Measurements from ENCODE around the gene VMP1. TPM values are rescaled to one million over a fixed set of nuclear protein-coding genes. Genes with fewer than 3 reads are reported as not detected.
A peak's percentile ranks its signal among the peaks of the same experiment; 100 is the strongest.

VMP1 gene
- total and polyA plus RNA-seq, 2 of the 13 experiments (the other 11 are each of a cell fraction or from before 2014, with no cell fraction given) = 186 to 271 TPM

DNA sequence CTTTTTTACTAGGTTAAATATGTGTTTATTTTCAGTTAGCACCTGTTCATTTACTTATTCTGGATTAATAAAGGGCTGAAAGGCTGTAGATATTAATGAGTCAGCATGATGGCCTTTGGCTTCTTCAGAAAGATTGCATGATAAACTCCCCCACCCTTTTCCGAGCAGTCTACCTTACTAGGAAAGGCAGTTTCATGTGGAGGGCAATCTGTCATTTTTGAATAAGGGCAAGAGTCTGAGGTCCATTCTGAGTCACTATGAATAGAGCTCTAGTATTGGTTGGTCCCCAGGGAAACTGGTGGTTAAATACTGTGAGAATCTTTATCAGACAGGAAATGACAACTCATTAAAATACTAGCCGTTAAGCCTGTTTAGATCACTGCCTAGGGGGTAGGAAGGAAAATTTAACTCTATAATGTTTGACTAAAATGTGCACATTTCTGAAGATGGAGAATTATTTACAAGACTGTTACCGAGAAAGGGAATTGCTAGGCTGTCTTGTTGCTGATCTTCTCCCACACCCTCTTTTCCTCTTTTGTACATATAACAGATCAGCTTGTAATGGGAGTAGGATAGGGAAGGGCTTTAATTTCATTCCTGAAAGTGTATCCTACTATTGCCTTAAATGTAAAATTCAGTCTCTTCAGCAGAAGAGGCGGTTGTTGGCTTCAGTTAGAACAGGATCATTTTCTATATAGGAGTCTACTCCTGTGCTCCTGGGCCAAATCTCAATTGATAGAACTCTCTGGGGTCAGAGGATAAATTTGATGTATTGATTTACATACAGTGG is 122.0 kb downstream of the VMP1 start (continued):
- TF ChIP-seq SYNCRIP (IDR thresholded peaks at IDR 0.05; ENCODE audit: insufficient read depth, low read depth, low read length) (no peak), MED13 (CRISPR knock-in tag; IDR thresholded peaks at IDR 0.05) (no peak), ERF (CRISPR knock-in tag; IDR thresholded peaks at IDR 0.05) (peak; percentile 26; the same call in 1 of the 2 replicates), NAIF1 (CRISPR knock-in tag; IDR thresholded peaks at IDR 0.05; ENCODE audit: borderline replicate concordance) (0 out of 2 replicates have a peak, but pooled peaks have one; percentile 18), RARG (CRISPR knock-in tag; IDR thresholded peaks at IDR 0.05; ENCODE audit: low read depth) (no peak), GABPB1 (CRISPR knock-in tag; IDR thresholded peaks at IDR 0.05) (no peak), ADNP (CRISPR knock-in tag; IDR thresholded peaks at IDR 0.05) (no peak), PITX1 (CRISPR knock-in tag; IDR thresholded peaks at IDR 0.05) (no peak), ZNF720 (CRISPR knock-in tag; IDR thresholded peaks at IDR 0.05) (no peak), ZNF790 (CRISPR knock-in tag; IDR thresholded peaks at IDR 0.05; ENCODE audit: borderline replicate concordance) (no peak), SIN3B (IDR thresholded peaks at IDR 0.05; ENCODE audit: low read length) (no peak)
- TF ChIP-seq, protein P1, sequence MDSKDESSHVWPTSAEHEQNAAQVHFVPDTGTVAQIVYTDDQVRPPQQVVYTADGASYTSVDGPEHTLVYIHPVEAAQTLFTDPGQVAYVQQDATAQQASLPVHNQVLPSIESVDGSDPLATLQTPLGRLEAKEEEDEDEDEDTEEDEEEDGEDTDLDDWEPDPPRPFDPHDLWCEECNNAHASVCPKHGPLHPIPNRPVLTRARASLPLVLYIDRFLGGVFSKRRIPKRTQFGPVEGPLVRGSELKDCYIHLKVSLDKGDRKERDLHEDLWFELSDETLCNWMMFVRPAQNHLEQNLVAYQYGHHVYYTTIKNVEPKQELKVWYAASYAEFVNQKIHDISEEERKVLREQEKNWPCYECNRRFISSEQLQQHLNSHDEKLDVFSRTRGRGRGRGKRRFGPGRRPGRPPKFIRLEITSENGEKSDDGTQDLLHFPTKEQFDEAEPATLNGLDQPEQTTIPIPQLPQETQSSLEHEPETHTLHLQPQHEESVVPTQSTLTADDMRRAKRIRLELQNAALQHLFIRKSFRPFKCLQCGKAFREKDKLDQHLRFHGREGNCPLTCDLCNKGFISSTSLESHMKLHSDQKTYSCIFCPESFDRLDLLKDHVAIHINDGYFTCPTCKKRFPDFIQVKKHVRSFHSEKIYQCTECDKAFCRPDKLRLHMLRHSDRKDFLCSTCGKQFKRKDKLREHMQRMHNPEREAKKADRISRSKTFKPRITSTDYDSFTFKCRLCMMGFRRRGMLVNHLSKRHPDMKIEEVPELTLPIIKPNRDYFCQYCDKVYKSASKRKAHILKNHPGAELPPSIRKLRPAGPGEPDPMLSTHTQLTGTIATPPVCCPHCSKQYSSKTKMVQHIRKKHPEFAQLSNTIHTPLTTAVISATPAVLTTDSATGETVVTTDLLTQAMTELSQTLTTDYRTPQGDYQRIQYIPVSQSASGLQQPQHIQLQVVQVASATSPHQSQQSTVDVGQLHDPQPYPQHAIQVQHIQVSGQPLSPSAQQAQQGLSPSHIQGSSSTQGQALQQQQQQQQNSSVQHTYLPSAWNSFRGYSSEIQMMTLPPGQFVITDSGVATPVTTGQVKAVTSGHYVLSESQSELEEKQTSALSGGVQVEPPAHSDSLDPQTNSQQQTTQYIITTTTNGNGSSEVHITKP (CRISPR knock-in tag; IDR thresholded peaks at IDR 0.05; ENCODE audit: low read depth) = 0 out of 2 replicates have a peak, but pooled peaks have one; percentile 24
- TF ChIP-seq, protein P2, sequence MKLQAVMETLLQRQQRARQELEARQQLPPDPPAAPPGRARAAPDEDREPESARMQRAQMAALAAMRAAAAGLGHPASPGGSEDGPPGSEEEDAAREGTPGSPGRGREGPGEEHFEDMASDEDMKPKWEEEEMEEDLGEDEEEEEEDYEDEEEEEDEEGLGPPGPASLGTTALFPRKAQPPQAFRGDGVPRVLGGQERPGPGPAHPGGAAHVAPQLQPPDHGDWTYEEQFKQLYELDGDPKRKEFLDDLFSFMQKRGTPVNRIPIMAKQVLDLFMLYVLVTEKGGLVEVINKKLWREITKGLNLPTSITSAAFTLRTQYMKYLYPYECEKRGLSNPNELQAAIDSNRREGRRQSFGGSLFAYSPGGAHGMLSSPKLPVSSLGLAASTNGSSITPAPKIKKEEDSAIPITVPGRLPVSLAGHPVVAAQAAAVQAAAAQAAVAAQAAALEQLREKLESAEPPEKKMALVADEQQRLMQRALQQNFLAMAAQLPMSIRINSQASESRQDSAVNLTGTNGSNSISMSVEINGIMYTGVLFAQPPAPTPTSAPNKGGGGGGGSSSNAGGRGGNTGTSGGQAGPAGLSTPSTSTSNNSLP (IDR thresholded peaks at IDR 0.05; ENCODE audit: low read depth, low read length) = peak; percentile 91
- TF ChIP-seq, protein P3, sequence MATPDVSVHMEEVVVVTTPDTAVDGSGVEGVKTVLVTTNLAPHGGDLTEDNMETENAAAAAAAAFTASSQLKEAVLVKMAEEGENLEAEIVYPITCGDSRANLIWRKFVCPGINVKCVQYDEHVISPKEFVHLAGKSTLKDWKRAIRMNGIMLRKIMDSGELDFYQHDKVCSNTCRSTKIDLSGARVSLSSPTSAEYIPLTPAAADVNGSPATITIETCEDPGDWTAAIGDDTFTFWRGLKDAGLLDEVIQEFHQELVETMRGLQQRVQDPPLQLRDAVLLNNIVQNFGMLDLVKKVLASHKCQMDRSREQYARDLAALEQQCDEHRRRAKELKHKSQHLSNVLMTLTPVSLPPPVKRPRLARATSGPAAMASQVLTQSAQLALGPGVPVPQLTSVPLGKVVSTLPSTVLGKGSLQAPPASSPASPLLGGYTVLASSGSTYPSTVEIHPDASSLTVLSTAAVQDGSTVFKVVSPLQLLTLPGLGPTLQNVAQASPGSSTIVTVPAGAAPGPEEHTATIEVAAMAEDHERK (CRISPR knock-in tag; IDR thresholded peaks at IDR 0.05; ENCODE audit: low read depth) = no peak
- TF ChIP-seq, protein P4, sequence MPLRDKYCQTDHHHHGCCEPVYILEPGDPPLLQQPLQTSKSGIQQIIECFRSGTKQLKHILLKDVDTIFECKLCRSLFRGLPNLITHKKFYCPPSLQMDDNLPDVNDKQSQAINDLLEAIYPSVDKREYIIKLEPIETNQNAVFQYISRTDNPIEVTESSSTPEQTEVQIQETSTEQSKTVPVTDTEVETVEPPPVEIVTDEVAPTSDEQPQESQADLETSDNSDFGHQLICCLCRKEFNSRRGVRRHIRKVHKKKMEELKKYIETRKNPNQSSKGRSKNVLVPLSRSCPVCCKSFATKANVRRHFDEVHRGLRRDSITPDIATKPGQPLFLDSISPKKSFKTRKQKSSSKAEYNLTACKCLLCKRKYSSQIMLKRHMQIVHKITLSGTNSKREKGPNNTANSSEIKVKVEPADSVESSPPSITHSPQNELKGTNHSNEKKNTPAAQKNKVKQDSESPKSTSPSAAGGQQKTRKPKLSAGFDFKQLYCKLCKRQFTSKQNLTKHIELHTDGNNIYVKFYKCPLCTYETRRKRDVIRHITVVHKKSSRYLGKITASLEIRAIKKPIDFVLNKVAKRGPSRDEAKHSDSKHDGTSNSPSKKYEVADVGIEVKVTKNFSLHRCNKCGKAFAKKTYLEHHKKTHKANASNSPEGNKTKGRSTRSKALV (CRISPR knock-in tag; IDR thresholded peaks at IDR 0.05) = no peak
- TF ChIP-seq, protein P5, sequence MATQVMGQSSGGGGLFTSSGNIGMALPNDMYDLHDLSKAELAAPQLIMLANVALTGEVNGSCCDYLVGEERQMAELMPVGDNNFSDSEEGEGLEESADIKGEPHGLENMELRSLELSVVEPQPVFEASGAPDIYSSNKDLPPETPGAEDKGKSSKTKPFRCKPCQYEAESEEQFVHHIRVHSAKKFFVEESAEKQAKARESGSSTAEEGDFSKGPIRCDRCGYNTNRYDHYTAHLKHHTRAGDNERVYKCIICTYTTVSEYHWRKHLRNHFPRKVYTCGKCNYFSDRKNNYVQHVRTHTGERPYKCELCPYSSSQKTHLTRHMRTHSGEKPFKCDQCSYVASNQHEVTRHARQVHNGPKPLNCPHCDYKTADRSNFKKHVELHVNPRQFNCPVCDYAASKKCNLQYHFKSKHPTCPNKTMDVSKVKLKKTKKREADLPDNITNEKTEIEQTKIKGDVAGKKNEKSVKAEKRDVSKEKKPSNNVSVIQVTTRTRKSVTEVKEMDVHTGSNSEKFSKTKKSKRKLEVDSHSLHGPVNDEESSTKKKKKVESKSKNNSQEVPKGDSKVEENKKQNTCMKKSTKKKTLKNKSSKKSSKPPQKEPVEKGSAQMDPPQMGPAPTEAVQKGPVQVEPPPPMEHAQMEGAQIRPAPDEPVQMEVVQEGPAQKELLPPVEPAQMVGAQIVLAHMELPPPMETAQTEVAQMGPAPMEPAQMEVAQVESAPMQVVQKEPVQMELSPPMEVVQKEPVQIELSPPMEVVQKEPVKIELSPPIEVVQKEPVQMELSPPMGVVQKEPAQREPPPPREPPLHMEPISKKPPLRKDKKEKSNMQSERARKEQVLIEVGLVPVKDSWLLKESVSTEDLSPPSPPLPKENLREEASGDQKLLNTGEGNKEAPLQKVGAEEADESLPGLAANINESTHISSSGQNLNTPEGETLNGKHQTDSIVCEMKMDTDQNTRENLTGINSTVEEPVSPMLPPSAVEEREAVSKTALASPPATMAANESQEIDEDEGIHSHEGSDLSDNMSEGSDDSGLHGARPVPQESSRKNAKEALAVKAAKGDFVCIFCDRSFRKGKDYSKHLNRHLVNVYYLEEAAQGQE (IDR thresholded peaks at IDR 0.05; ENCODE audit: borderline replicate concordance in 1 of 2, low read depth in 1 of 2, low read length in 2 of 2) = no peak
